Measurements from ENCODE around the gene HTR6. TPM values are rescaled to one million over a fixed set of nuclear protein-coding genes. Genes with fewer than 3 reads are reported as not detected.

The HTR6 gene
- total RNA-seq, 1 donor from 2014 or later = not detected

GRCh38 chr1:19648689-19649088, 16.0 kb upstream of the HTR6 start:
- Mint-ChIP-seq H3K4me1 (ENCODE audit: unreplicated experiment) (peaks cover 19% of the 10 kb centered on the region), H3K4me3 (no peak overlapping the region), H3K27me3 (peaks cover 15% of the 10 kb centered on the region), H3K9me3 (no peaks in the 10 kb centered on the region), H3K36me3 (no peaks in the 10 kb centered on the region), H3K27ac (no peak overlapping the region)
- DNase-seq (ENCODE audit: extremely low spot score, unreplicated experiment) = no peak
- TF ChIP-seq CTCF (conservative IDR thresholded peaks at IDR 0.05) = no peak

GRCh38 chr1:19650416-19651140, 14.1 kb upstream of the HTR6 start:
- no peaks in the 10 kb centered on the region for H3K9me3 Mint-ChIP-seq
- DNase-seq (ENCODE audit: extremely low spot score, unreplicated experiment) = no peak
- H3K4me1 Mint-ChIP-seq (ENCODE audit: unreplicated experiment) = peaks cover 24% of the 10 kb centered on the region
- H3K27me3 Mint-ChIP-seq = peaks cover 9% of the 10 kb centered on the region
- peak overlapping the region; percentile 66 for H3K4me3 Mint-ChIP-seq
- TF ChIP-seq CTCF (conservative IDR thresholded peaks at IDR 0.05) = no peak
- H3K27ac Mint-ChIP-seq = peak overlapping the region; percentile 69
- H3K36me3 Mint-ChIP-seq = peaks cover 3% of the 10 kb centered on the region

GRCh38 chr1:19651141-19651737, 13.4 kb upstream of the HTR6 start:
- Mint-ChIP-seq H3K9me3 (no peaks in the 10 kb centered on the region), H3K36me3 (peaks cover 3% of the 10 kb centered on the region), H3K27me3 (peaks cover 5% of the 10 kb centered on the region), H3K27ac (peak overlapping the region; percentile 69), H3K4me3 (no peak overlapping the region), H3K4me1 (ENCODE audit: unreplicated experiment) (peaks cover 18% of the 10 kb centered on the region)
- peak; percentile 80 for TF ChIP-seq CTCF (conservative IDR thresholded peaks at IDR 0.05)
- DNase-seq (ENCODE audit: extremely low spot score, unreplicated experiment) = no peak

GRCh38 chr1:19654386-19654785, 10.3 kb upstream of the HTR6 start:
- H3K27me3 Mint-ChIP-seq = no peaks in the 10 kb centered on the region
- H3K27ac Mint-ChIP-seq = no peak overlapping the region
- H3K9me3 Mint-ChIP-seq = no peaks in the 10 kb centered on the region
- H3K4me3 Mint-ChIP-seq = no peak overlapping the region
- no peak for TF ChIP-seq CTCF (conservative IDR thresholded peaks at IDR 0.05)
- H3K36me3 Mint-ChIP-seq = peaks cover 3% of the 10 kb centered on the region
- peaks cover 10% of the 10 kb centered on the region for H3K4me1 Mint-ChIP-seq (ENCODE audit: unreplicated experiment)
- DNase-seq (ENCODE audit: extremely low spot score, unreplicated experiment) = no peak

GRCh38 chr1:19654886-19655717, 9.6 kb upstream of the HTR6 start:
- no peak for TF ChIP-seq CTCF (conservative IDR thresholded peaks at IDR 0.05)
- Mint-ChIP-seq H3K36me3 (peaks cover 3% of the 10 kb centered on the region), H3K27me3 (peaks cover 6% of the 10 kb centered on the region), H3K27ac (no peak overlapping the region), H3K4me3 (no peak overlapping the region), H3K4me1 (ENCODE audit: unreplicated experiment) (peaks cover 15% of the 10 kb centered on the region), H3K9me3 (no peaks in the 10 kb centered on the region)
- no peak for DNase-seq (ENCODE audit: extremely low spot score, unreplicated experiment)

Measured in type B pancreatic cell (in vitro differentiated cells).